Skin of body (tissue), 2 donors: Measurements from ENCODE around the gene LIF. TPM values are rescaled to one million over a fixed set of nuclear protein-coding genes. Genes with fewer than 3 reads are reported as not detected.
A peak's percentile ranks its signal among the peaks of the same experiment; 100 is the strongest.

Experiments
- DNase-seq: peaks from one replicate; lab custom pipeline; 2025; lab: John Stamatoyannopoulos, UW
- total RNA-seq: library from RNA; depleted of rRNA; stranded (reverse); fragments of >200 nt; gene quantifications from one replicate; pipeline ENCODE4 v1.2.3, GENCODE V29; 2014

The LIF gene
- total RNA-seq, 1 donor from 2014 or later, result 1.9 TPM

GRCh38 chr22:30284666-30285065, 38.1 kb upstream of the LIF start:
- no peak for DNase-seq

GRCh38 chr22:30284172-30284571, 37.6 kb upstream of the LIF start:
- DNase-seq, result no peak

GRCh38 chr22:30283342-30283741, 36.8 kb upstream of the LIF start:
- no peak for DNase-seq

- no peak for DNase-seq
Measured at GRCh38 chr22:30282616-30283046, 36.1 kb upstream of the LIF start.

GRCh38 chr22:30280505-30280904, 33.9 kb upstream of the LIF start:
- no peak for DNase-seq

- no peak for DNase-seq
Measured at GRCh38 chr22:30279932-30280331, 33.4 kb upstream of the LIF start.

GRCh38 chr22:30279046-30279788, 32.7 kb upstream of the LIF start:
- DNase-seq, result no peak

- peak; percentile 51 for DNase-seq
Measured at GRCh38 chr22:30277547-30278344, 31.2 kb upstream of the LIF start.

GRCh38 chr22:30276039-30276438, 29.5 kb upstream of the LIF start:
- DNase-seq, result no peak

- no peak for DNase-seq
Measured at GRCh38 chr22:30275625-30276024, 29.1 kb upstream of the LIF start.

- DNase-seq, result no peak
Measured at GRCh38 chr22:30274437-30274812, 27.9 kb upstream of the LIF start.

GRCh38 chr22:30273711-30274436, 27.3 kb upstream of the LIF start:
- DNase-seq, result no peak

GRCh38 chr22:30272781-30273601, 26.4 kb upstream of the LIF start:
- no peak for DNase-seq

GRCh38 chr22:30270832-30271231, 24.3 kb upstream of the LIF start:
- no peak for DNase-seq

- no peak for DNase-seq
Measured at GRCh38 chr22:30268331-30268730, 21.8 kb upstream of the LIF start.

GRCh38 chr22:30267382-30268302, 21.1 kb upstream of the LIF start:
- DNase-seq, result no peak

- DNase-seq, result no peak
Measured at GRCh38 chr22:30266445-30267381, 20.2 kb upstream of the LIF start, which contains the start of gene OSM. TSS of gene OSM (minus strand) at chr22:30266851. CDS start at chr22:30266799, 52 bp downstream.

GRCh38 chr22:30265823-30266444, 19.4 kb upstream of the LIF start:
- no peak for DNase-seq
